RPMI8226 (cell line): ENCODE measurements around the gene ZNF358.

Experiments
- DNase-seq: peaks from one replicate; pipeline ENCODE4 v3.0.0-alpha.2; 2015

The ZNF358 gene

GRCh38 chr19:7515645-7516151 lies at the start of gene ZNF358:
Gene ZNF358, plus strand, starts transcription at chr19:7516103. Its CDS starts 3,140 bp downstream, at chr19:7519243.
- DNase-seq = peak; percentile 63

DNA sequence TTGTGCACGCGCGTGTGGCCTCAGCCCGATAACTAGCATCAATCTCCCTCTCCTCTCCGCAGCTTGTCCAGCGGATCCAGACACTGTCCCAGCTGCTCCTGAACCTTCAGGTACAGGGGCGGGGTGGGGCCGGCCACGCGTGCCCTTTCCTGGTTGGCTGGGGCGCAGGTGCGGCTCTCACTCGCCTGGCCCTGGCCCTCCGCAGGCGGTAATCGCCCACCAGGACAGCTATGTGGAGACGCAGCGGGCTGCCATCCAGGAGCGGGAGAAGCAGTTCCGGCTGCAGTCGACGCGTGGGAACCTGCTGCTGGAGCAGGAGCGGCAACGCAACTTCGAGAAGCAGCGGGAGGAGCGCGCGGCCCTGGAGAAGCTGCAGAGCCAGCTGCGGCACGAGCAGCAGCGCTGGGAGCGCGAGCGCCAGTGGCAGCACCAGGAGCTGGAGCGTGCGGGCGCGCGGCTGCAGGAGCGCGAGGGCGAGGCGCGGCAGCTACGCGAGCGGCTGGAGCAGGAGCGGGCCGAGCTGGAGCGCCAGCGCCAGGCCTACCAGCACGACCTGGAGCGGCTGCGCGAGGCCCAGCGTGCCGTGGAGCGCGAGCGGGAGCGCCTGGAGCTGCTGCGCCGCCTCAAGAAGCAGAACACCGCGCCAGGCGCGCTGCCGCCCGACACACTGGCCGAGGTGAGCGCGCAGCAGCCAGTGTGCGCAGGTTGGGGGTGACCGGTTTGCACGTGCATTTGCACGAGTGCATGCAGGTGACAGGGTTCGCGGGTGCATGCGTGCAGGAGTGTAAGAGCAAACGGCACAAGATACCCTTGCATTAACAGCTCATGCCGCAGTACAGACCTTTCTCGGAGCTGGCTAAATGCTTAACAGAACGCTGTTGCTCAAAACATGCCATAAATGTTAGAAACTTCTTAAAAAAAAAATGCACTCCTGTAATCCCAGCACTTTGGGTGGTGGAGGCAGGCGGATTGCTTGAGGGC lies 48.6 kb upstream of the ZNF358 start:
- DNase-seq = no peak

DNA sequence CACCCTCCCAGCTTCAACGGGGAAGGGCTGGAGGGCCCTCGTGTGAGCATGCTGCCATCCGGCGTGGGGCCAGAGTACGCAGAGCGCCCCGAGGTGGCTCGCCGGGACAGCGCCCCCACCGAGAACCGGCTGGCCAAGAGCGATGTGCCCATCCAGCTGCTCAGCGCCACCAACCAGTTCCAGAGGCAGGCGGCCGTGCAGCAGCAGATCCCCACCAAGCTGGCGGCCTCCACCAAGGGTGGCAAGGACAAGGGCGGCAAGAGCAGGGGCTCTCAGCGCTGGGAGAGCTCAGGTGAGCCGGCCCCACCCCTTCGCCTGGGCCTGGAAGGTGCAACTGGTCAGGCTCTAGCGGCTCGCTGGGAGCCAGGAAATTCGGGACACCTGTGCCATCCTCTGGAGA lies 47.1 kb upstream of the ZNF358 start:
- DNase-seq = no peak

GRCh38 chr19:7469669-7470285 lies 46.1 kb upstream of the ZNF358 start:
- no peak for DNase-seq

DNA sequence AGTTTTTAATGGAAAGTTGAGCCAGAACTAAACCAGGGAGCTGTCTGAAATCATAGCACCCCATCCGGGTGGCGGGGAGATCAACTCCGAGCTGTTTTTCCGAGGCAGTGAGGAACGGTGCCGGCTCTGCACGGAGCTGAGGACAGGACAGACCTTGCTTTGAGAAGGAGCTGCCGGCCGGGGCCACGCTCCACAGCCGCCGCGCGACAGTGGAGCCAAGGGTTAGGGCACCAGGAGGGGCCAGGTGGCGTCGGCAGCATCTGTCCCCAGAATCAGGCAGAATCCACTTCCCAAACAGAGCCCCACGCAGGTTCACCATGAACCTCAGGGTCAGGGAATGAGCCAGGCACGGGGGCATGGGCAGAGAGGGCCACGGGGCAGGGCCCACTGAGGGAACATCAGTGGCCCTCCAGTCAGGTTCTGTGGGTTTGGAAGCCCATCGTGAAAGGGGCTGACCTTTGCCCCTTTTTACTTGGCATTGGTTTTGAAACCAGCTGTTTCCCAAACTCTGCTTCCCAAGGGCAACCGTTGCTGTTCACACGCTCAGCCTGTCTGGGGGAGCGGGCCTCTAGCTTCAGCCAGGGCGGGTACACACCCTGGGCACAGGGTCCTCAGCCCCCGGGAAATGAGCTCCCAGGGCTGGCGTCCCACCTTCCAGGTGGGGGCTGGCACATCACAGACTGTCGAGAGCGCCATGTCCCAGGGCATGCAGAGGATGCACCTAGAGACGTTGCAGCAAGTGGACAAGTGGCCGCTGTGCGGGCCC lies 45.2 kb upstream of the ZNF358 start:
- DNase-seq = no peak

DNA sequence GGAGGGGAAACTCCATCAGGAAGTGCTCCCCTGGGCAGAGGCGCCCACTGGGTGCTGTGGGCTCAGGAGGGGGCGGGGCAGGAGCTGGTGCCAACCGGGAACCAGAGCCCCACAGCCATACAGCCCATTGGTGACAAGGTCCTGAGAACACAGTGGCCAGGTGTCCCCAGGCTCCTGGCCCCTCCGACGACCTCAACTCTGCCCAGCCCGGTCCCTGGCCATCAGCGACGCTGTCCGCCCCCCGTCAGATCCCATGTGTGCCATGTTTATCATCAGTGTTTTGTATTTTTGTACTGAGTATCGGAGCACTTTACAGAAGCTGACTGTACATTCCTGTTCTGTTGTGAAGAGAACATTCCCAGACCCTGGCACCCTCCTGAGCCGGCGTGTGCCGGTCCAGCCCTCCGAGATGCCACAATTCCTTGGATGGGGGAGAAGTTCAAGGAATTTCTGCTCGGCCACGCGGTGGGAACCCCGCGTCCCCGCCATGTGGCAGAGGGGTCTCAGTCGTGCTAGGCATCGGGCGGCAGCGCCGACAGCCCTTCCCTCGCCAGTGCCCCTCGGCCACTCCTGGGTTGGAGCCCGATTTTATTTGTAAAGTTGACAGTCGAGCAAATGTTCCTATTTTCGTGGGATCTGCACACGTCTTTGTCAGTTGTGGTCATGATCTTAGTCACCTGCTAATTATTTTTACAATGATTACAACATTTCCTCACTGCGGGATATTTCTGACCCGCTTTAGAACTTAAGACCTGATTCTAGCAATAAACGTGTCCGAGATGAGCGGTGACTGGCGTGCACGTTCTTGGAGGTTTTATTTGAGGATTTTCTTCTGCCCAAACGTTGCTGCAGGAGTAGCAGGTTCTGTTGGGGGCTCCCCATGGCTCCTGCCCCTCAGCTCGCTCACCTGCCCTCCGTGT lies 43.9 kb upstream of the ZNF358 start:
- DNase-seq = no peak

DNA sequence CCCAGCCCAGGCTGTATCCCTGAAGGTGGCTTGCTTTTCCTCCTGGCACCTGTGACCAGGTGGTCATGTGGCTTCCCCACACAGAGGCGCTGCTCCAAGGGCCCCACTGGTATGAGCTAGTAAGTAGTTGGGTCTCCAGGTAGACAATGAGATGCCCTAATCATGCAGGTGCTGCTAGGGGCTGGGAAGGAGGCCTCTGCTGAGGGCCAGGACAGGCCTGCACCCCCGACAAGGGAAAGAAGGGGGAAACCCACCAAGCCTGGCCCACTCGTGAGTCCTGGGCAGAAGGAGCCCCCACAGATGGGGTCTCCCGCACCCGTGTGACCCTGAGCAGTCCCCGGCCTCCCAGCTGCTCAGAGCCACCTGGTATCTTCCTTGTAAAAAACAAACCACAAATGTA lies 40.2 kb upstream of the ZNF358 start:
- DNase-seq = no peak

DNA sequence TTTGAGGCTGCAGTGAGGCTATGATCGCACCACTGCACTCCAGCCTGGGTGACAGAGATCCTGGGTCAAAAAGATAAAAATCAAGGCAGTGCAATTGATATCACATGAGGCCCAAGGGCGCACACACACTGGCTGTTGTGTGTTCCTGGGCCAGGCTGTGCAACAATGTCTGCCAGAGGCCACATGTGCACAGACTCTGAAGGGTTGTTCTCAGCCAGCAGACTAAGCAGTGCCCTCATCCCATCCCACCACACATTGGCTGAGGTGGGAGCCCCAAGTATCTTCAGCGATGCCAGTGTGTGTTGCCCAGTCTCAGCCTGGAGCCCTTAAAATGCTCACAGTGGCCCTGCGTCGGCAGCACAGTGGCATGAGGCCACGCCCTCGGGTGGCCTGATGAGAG lies 39.7 kb upstream of the ZNF358 start:
- no peak for DNase-seq

GRCh38 chr19:7476777-7477494 lies 39.0 kb upstream of the ZNF358 start:
- DNase-seq = no peak

GRCh38 chr19:7477758-7478157 lies 38.1 kb upstream of the ZNF358 start:
- DNase-seq = no peak

GRCh38 chr19:7478173-7478842 lies 37.6 kb upstream of the ZNF358 start:
- no peak for DNase-seq

GRCh38 chr19:7478843-7479227 lies 37.1 kb upstream of the ZNF358 start:
- no peak for DNase-seq

GRCh38 chr19:7480222-7480969 lies 35.5 kb upstream of the ZNF358 start:
- DNase-seq = no peak

- DNase-seq = peak; percentile 34
These were observed 35.0 kb upstream of the ZNF358 start for GRCh38 chr19:7480970-7481255.

- DNase-seq = no peak
These were observed 33.1 kb upstream of the ZNF358 start for GRCh38 chr19:7482584-7483439.

GRCh38 chr19:7483720-7484201 lies 32.1 kb upstream of the ZNF358 start:
- DNase-seq = no peak

- DNase-seq = no peak
These were observed 29.0 kb upstream of the ZNF358 start for GRCh38 chr19:7486923-7487322.

DNA sequence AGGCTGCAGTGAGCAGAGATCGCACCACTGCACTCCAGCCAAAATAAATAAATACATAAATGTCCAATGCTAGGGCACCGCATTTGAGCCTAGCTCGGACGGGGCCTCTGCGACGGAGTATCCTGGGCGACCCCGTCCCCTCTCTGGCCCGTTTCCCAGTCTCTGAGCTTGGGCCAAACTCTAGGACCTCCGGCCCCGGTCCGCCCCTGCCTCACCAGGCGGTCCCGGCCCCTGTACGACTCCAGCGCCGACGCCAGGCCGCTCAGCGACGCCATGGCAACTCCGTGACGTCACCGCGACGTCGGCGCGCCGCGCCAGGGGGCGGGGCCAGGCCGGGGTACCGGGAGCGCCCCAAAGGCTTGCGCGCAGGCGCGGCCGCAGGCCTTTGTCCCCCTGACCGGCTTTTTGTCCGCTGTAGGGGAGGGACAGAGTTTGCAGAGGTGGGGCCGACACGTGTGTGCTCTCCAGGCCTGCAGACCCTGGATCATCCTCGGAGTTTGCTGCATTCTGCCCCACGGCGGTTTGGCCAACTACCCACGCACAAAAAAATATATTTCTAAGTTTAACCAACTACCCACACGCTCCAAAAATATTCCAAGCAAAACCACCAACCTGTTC lies 27.1 kb upstream of the ZNF358 start, which contains the start of gene PEX11G:
TSS of gene PEX11G (minus strand) at position 300 of the 618 bp plus-strand sequence. CDS start at position 275, 25 bp downstream.
- DNase-seq = peak; percentile 83
